GM18951 (cell line): ENCODE measurements around the gene CDC42SE2.
"Not testable (repeated sequence)": the region's sequence is repeated elsewhere in the genome, so short reads cannot be mapped to it uniquely, and the experiment has no call there.

ENCODE experiments used
- POLR2A ChIP-seq: IDR thresholded peaks from 4 replicates; pipeline ENCODE4 v1.6.1; 2011; ENCODE audit warnings: mild to moderate bottlenecking; ENCODE audit not compliant: insufficient read length, insufficient read depth; ENCODE audit errors: extremely low read depth
- in situ Hi-C: fragments of 300-500 bp; cut with MboI; formaldehyde crosslinking; loops from one replicate; pipeline ENCODE4 v1.12.0; 2022; ENCODE audit warnings: low sequenced_read_pairs, mixed read lengths, inconsistent platforms; ENCODE audit not compliant: unreplicated experiment

Gene CDC42SE2

GRCh38 chr5:131396630-131397273, 132.9 kb downstream of the CDC42SE2 start:
- in situ Hi-C loops, result no loop called here
- no peak for TF ChIP-seq POLR2A

DNA sequence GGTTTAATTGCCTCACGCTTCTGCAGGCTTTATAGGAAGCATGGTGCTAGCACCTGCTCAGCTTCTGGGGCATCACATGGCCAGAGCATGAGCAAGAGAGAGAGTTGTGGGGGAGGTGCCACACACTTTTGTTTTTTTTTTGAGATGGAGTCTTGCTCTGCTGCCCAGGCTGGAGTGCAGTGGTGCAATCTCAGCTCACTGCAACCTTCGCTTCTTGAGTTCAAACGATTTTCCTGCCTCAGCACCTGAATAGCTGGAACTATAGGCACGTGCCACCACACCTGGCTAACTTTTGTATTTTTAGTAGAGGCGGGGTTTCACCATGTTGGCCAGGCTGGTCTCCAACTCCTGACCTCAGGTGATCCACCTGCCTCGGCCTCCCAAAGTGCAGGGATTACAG, 135.2 kb downstream of the CDC42SE2 start:
- in situ Hi-C loops, result not testable (repeated sequence)

DNA sequence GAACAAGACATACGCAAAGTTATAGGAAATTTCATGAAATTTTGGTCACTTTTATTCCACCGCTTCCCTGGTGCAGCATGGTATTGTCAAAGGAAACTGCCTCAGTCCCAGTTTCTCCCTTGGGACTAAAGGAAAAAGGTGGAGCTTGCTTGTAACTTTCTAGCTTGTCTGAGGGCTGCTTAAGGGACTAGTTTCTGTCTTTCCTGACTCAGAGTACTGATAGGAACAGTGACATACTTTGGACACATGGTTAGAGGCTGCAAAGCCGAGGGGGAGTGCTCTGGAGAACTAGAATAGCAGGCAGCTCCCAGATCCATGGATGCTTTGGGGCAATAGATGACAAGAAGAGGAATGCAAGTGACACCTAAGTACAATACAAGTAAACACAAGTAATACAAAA, 136.7 kb downstream of the CDC42SE2 start:
- TF ChIP-seq POLR2A, result no peak
- in situ Hi-C loops, result loop anchor here (25.0 kb wide), 1 partner anchor 538 kb away; no protein-coding TSS in a partner anchor

- in situ Hi-C loops, result loop anchor here (25.0 kb wide), 1 partner anchor 543 kb away; no protein-coding TSS in a partner anchor
- no peak for TF ChIP-seq POLR2A
These were observed 141.8 kb downstream of the CDC42SE2 start for GRCh38 chr5:131405674-131406073.

DNA sequence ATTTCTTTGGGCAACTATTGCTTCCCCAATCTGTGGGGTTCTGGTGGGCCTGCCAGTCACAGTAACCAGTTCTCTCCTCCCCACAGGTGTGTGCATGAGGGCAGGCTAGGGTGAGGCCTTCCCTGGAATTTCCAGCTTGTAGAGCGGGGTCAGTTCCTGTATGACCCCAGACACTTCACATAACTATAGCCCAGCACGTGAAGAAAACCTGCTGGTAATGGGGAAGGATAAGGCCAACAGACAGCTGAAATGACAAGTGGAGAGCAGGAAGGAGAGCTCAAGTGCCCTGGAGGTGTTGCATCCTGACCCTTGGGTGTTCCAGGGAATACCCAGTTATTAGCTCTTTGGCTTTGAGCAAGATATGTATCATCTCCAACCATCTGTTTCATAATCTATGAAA, 142.2 kb downstream of the CDC42SE2 start:
- in situ Hi-C loops, result loop anchor here (25.0 kb wide), 1 partner anchor 544 kb away; no protein-coding TSS in a partner anchor
- TF ChIP-seq POLR2A, result no peak

GRCh38 chr5:131406975-131407638, 143.3 kb downstream of the CDC42SE2 start:
- TF ChIP-seq POLR2A, result no peak
- in situ Hi-C loops, result loop anchor here (25.0 kb wide), 1 partner anchor 545 kb away; no protein-coding TSS in a partner anchor

- in situ Hi-C loops, result loop anchor here (25.0 kb wide), 1 partner anchor 552 kb away; no protein-coding TSS in a partner anchor
- TF ChIP-seq POLR2A, result no peak
These were observed 150.0 kb downstream of the CDC42SE2 start for GRCh38 chr5:131413605-131414559.

GRCh38 chr5:131416729-131417128, 152.9 kb downstream of the CDC42SE2 start:
- in situ Hi-C loops, result loop anchor here (25.0 kb wide), 1 partner anchor 554 kb away; no protein-coding TSS in a partner anchor
- TF ChIP-seq POLR2A, result no peak

DNA sequence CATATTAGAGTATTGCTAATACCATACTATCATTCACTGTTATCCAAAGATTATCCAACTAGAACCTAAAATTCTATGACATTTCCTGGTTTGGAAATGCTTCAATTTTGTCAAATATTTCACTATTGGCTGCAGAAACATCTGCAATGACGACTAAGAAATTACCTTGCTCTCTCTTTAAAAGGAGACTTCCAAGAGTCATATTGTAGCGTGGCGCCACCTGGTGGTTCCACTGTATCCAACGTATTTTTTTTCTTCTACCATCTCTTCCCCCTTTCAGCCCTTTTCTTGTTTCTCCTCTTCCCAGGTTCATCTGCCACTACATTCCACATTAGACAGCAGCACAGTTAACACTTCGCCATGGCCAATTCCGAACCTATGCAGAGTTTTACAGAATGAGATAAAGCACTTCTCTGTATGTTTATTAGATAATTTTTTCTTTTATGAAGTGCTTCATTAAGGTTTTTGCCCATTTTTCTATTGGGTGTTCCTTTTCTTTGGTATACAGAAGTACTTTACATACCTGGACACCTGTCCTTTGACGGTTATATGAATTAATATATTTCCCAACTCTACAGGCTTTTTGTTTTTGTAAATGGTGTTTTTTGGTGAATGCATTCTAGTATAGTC, 153.5 kb downstream of the CDC42SE2 start:
- TF ChIP-seq POLR2A, result no peak
- in situ Hi-C loops, result loop anchor here (25.0 kb wide), 1 partner anchor 555 kb away; no protein-coding TSS in a partner anchor

- in situ Hi-C loops, result loop anchor here (25.0 kb wide), 1 partner anchor 557 kb away; no protein-coding TSS in a partner anchor
- no peak for TF ChIP-seq POLR2A
These were observed 155.0 kb downstream of the CDC42SE2 start for GRCh38 chr5:131418846-131419245.

DNA sequence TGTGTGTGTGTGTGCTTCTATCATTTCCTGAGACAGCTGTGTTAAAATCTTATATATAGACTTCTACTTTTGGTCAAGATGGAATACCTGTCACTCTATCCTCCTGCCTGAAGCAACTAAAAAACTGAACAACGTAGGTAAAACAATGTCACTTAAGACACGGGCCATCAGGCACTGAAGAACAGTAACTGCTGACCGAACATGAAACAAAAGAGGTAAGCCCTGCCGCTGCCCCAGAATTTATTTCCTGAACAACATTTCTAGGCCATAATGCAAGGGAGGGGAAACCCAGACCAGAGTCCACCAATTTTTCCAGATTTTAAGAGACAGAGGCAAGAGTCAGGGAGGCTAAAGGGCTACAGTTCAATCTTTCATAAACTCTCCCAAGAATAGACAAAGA, 156.0 kb downstream of the CDC42SE2 start:
- no peak for TF ChIP-seq POLR2A
- in situ Hi-C loops, result loop anchor here (10.0 to 25.0 kb wide), 2 partner anchors 558 to 585 kb away; no protein-coding TSS in a partner anchor

GRCh38 chr5:131423056-131423455, 159.2 kb downstream of the CDC42SE2 start:
- in situ Hi-C loops, result loop anchor here (10.0 to 25.0 kb wide), 2 partner anchors 561 to 582 kb away; no protein-coding TSS in a partner anchor

More at GRCh38 chr5:131423056-131423455, 159.2 kb downstream of the CDC42SE2 start:
- TF ChIP-seq POLR2A, result no peak
